GM19351 (cell line): Measurements from ENCODE around the gene CASP3.
"Not testable (repeated sequence)": the region's sequence is repeated elsewhere in the genome, so short reads cannot be mapped to it uniquely, and the experiment has no call there.

ENCODE experiments used
- ATAC-seq: cut with Tn5 transposase; IDR thresholded peaks from one replicate; pipeline ENCODE4 v1.9.1; 2021; ENCODE audit warnings: mild to moderate bottlenecking, moderate library complexity; ENCODE audit not compliant: unreplicated experiment

Gene CASP3

DNA sequence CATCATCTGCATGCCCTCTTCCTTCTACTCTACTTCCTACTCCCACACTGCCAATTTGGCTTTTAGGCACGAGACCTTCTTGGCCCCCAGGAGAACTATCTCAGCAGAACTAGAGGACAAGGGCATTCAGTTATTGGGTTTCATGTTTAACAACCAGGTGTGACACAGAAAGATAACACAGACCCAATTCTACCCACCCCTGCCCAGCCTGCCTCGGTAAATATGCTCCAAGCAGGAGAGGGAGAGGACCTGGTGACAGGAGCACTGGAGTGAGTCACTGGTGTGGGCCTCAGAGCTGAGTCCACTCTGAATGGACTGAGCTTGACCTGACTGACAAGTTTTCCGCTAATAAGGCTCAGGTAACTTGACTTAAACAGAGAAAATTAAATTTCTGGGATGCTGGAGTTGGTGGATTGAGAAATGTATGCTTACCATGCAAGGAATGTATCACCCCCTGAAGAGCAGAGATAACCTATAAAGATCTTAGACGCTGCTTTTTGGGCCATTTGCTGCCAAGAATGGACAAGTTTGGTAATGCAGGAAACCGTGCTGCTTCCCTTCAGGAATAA, 52.5 kb downstream of the CASP3 start:
- no peak for ATAC-seq

DNA sequence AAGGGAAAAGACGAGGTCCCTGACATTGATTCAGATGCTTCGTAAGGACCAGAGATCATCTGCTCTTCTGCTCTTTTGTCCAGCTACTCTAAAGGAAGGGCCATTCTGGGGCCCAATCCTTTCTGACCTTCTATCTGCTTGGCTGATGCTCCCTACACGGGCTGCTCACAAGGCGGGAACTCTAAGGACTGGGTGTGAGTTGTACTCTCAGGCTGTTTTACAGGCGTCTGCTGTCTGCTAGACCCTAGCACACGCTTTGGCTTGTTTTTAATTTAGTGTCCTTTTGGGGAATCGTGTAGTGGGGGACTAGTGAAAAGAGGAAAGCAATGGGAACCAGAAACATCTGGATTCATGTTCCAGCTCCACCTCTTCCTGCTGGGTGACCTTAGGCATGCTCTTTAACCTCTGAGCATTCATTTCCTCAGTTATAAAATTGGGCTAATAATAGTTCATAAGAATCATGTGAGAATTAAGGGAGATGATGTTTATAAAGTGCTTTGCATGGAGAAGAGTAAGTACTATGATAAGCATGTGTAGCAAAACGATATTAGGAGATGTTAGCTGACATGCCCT, 53.1 kb downstream of the CASP3 start:
- ATAC-seq = no peak

DNA sequence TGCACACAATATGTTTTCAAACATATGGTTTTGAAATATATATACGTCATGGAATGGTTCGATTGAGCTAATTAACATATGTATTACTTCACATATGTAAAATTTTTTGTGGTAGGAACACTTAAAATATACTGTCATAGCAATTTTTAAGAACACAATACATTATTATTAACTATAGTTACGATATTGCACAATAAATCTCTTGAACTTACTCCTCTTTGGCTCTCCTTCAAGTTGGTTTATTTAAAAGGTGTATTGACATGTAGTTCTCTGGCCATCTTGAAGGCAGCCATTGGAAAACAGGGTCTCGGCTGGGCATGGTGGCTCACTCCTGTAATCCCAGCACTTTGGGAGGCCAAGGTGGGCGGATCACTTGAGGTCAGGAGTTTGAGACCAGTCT, 53.8 kb downstream of the CASP3 start:
- no peak for ATAC-seq

DNA sequence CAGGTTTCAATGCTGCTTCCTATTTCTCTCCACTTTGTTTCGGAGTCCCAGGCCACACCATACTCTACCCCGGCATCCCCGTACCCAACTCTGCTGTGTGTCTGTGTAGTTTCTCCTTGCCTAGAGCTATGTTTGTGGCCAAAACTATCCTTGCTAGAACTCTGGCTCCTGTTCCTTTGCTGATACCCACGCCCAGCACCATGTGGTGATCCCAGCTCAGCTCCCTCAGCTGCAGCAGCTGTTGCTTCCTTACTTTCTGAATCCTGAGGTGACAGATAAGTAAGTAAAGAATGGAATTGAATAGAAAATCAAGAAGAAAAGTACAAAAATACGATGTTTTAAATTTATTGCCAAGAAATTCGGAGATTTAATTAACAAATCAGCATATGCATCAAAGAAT, 55.8 kb downstream of the CASP3 start:
- ATAC-seq = no peak

GRCh38 chr4:184591747-184592270, 57.4 kb downstream of the CASP3 start:
- not testable (repeated sequence) for ATAC-seq

DNA sequence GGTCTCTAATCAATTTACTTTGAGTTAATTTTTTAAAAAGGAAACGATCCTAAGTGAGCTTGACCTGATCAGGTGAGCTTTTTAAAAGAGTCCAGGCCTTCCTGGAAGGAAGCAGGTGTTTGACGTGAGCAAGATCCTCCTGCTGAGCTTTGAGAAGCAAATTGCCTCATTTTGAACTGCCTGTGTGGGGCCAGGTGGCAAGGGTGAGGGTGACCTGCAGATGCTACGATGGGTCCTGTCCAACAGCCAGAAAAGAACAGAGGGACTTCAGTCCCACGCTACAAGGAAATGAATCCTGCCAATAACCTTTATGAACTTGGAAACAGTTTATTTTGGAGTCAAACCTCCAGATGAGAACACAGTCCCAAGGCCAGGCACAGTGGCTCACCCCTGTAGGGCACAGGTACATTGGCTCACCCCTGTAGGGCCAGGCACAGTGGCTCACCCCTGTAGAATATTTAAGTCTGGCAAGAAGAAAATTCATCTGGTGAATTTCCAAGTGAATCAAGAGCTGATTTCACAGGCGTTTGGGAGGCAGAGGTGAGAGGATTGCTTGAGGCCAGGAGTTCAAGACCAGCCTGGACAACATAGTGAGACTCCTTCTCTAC, 58.1 kb downstream of the CASP3 start:
- ATAC-seq = no peak

GRCh38 chr4:184590196-184590595, 59.1 kb downstream of the CASP3 start:
- no peak for ATAC-seq

DNA sequence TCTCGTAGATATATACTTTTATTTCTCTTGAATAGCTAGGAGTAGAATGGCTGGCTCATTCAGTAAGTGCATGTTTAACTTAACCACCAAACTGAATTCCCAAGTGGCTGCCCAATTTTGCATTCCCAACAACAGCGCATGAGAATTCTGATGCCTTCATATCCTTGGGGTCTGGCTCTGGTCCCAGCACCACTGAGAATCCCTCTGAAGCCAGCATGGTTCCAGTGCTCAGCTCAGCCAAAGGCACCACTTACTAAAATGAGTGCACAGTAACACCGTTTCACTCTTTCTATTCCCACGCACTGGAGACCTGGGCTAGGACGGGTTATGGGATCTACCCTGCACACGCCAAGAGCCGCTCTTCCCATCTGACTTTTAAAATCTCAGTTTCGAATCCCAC, 60.4 kb downstream of the CASP3 start:
- ATAC-seq = no peak

DNA sequence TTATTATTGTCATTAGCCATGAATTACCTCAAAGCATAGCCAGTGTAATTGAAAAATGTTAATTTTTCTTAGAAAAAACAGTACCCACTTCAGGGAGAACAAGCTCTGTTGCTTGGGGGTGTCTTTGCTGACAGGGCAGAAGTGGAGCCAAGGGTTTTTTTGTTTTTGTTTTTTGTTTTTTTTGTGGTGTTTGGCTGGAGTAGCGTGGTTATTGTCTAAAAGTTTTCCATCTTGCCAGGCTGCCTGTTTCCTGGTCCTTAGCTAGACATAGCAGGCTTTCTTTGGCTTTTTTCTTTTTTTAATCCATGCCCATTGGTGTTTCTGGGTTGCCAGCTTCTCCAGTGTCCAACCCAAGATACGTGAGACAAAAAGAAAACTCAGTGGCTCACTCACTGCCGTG, 61.5 kb downstream of the CASP3 start:
- ATAC-seq = no peak

DNA sequence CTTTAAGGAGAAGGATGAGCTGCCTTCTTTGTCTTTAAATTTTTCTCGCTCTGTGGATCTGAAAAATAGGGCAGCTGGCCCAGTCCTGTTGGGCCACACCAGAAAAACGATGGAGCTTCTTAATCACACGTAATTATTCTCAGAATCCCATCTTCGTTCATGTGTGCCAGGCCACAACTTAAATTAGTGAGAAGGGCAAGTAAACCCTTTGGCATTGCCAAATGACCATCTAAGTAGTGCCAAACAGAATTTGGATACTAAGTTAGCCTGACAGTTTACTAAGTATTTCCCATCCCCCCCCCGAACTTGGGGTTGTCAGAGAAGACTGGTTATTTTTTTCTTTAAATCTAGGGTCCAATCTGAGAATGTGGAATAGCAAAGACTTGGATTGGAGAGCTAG, 62.0 kb downstream of the CASP3 start:
- ATAC-seq = no peak

GRCh38 chr4:184583738-184584502, 65.3 kb downstream of the CASP3 start:
- ATAC-seq = peak; percentile 68
